Activated CD4-positive, alpha-beta T cell treated with anti-CD3 and anti-CD28 coated beads for 36 hours (primary cell): Measurements from ENCODE around the gene TMEM92. TPM values are rescaled to one million over a fixed set of nuclear protein-coding genes. Genes with fewer than 3 reads are reported as not detected.
"Not testable (repeated sequence)": the region's sequence is repeated elsewhere in the genome, so short reads cannot be mapped to it uniquely, and the experiment has no call there.

Source experiments
- ATAC-seq: fragments of 200-7000 bp; cut with Tn5 transposase; one replicate; pipeline ENCODE4 v1.10.0; 2021; ENCODE audit warnings: mild to moderate bottlenecking, moderate library complexity
- CTCF ChIA-PET: fragments of 350-600 bp; sonication (Branson Sonifier 250); formaldehyde crosslinking; loops from one replicate; lab custom pipeline; 2021; ENCODE audit warnings: antibody characterized with exemption; lab: Charles Lee
- POLR2A ChIA-PET: fragments of 350-600 bp; sonication (Branson Sonifier 250); formaldehyde crosslinking; loops from one replicate; lab custom pipeline; 2021; ENCODE audit warnings: antibody characterized with exemption, inconsistent platforms; lab: Charles Lee
- DNase-seq: peaks from one replicate; pipeline ENCODE4 v3.0.0-alpha.2; 2020
- H3K27ac Mint-ChIP-seq: one replicate; pipeline ENCODE4 v1.8.0; 2021; ENCODE audit warnings: mixed read lengths
- H3K27me3 Mint-ChIP-seq: one replicate; pipeline ENCODE4 v1.8.0; 2021; ENCODE audit warnings: mixed read lengths
- H3K36me3 Mint-ChIP-seq: one replicate; pipeline ENCODE4 v1.8.0; 2021; ENCODE audit warnings: low read depth, mixed read lengths
- H3K4me1 Mint-ChIP-seq: one replicate; pipeline ENCODE4 v1.8.0; 2021; ENCODE audit warnings: mixed read lengths
- H3K4me3 Mint-ChIP-seq: one replicate; pipeline ENCODE4 v1.8.0; 2021; ENCODE audit warnings: mild to moderate bottlenecking, moderate library complexity, mixed read lengths
- H3K9me3 Mint-ChIP-seq: one replicate; pipeline ENCODE4 v1.8.0; 2021; ENCODE audit warnings: low read depth, mixed read lengths
- intact Hi-C, 2 experiments: fragments of 100-400 bp; cut with DNase I in 1 of 2; cut with micrococcal nuclease in 1 of 2; formaldehyde crosslinking; loops; one replicate each; pipeline versions ENCODE4 v1.14.2 to v1.15.1; 2022 to 2024; cut with DNase I, micrococcal nuclease
- total RNA-seq, 2 experiments: library from RNA; stranded (reverse); gene quantifications; one replicate each; pipeline ENCODE4 v1.2.3, GENCODE V29; 2021

Gene TMEM92
- total RNA-seq, 2 experiments from 2014 or later: 0.23 TPM

DNA sequence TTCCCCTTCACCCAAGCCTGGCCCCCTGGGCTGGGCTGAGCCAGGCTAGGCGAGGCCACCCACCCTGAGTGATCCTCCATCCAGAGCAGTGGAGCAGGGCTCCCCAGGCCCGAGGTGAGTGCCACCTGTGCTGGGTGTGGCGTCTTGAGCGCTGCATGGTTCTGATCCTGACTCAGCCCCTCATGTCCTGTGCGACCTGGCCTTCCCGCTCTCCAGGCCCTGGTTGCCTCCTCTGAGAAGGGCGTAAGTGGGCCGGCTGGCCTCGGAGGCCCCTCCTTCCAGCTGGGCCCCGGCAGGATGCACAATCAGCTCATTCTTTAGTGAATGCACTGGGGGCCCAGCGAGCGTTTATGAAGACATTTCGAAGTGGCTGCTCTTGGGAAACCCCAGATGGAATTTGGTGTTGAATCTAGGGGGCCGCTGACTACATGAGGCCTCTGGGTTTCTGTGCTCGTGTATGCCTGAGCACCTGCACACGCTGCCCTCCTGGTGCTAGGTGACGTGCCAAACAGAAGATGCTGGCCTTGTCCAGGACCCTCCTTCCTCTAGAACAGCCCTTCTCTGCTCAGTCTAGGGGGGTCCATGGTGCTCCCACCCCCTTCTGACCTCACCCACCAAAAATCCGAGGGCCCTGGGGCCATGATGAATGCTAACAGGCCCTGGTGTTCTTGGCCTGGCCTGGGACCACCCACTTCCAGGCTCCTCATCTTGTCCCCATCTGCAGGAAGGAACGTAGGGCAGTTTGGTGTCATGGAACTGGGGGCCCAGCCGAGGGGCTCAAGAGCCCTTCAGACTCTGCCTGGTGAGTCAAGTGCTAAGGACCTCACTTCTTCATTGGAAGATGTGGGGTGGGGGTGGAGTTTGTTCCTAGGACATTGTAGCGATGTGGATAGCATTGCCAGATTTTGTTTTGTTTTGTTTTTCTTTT lies 3.6 kb upstream of the TMEM92 start:
- intact Hi-C loops: loop anchor here in 1 of 2 experiments (1.0 to 2.0 kb wide), 2 partner anchors 26 to 69 kb away; partner anchors contain the start of gene COL1A1
- Mint-ChIP-seq H3K4me1 (peaks cover 5% of the 10 kb centered on the region), H3K27me3 (peaks cover 24% of the 10 kb centered on the region), H3K36me3 (no peaks in the 10 kb centered on the region), H3K9me3 (no peaks in the 10 kb centered on the region), H3K27ac (no peak overlapping the region), H3K4me3 (no peak overlapping the region)
- peak; percentile 7 for ATAC-seq
- ChIA-PET CTCF (interaction anchor here (0.6 to 3.7 kb wide), 15 partner anchors 11 to 238 kb away, joined by 3 to 29 read pairs (median 4); partner anchors contain the start of gene COL1A1), POLR2A (no interaction called here)
- DNase-seq: peak; percentile 2

DNA sequence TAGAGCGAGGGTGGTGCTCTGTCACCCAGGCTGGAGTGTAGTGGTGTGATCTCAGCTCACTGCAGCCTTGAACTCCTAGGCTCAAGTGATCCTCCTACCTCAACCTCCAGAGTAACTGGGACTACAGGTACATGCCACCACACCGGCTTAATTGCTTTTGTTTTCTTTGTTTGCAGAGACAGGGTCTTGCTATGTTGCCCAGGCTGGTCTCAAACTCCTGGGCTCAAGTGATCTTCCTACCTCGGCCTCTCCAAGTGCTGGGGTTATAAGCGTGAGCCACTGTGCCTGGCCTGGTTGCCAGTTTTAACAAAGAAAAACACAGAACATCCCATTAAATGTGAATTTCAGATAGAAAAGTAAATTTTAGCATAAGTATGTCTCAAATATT lies 2.9 kb upstream of the TMEM92 start:
- H3K9me3 Mint-ChIP-seq, POLR2A ChIA-PET, ATAC-seq, H3K27ac Mint-ChIP-seq, H3K4me3 Mint-ChIP-seq, H3K4me1 Mint-ChIP-seq, H3K36me3 Mint-ChIP-seq: not testable (repeated sequence)
- peak; percentile 1 for DNase-seq
- intact Hi-C loops: loop anchor here in 1 of 2 experiments (2.0 kb wide), 1 partner anchor 25 kb away; no protein-coding TSS in a partner anchor
- H3K27me3 Mint-ChIP-seq: peaks cover 25% of the 10 kb centered on the region
- CTCF ChIA-PET: interaction anchor here (0.6 to 1.7 kb wide), 15 partner anchors 10 to 178 kb away, joined by 3 to 11 read pairs (median 4); partner anchors contain the start of gene COL1A1

DNA sequence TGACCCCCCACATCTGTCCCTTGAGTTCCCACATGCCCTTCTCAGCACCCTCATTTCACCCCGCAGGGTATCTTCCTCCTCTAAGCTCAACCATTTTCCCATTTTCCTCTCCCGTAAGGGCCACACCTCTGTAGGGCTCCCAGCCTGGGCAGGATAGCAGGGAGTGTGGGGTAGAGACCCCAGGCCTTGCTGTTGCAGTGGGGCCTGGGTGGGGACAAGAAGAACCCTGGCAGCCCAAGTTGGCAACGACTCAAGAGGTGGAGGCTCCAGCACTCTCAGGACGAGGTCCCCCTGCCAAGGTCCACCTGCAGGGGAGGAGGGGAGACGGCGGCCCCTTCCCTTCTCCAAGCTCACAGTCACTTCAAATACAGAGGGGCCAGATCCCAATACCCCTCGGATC lies 2.0 kb upstream of the TMEM92 start:
- Mint-ChIP-seq H3K27me3 (peaks cover 33% of the 10 kb centered on the region), H3K27ac (no peak overlapping the region), H3K36me3 (no peaks in the 10 kb centered on the region), H3K4me1 (peaks cover 5% of the 10 kb centered on the region), H3K4me3 (peak overlapping the region; percentile 54), H3K9me3 (no peaks in the 10 kb centered on the region)
- ATAC-seq: no peak
- DNase-seq: no peak
- ChIA-PET CTCF (interaction anchor here (0.8 to 1.9 kb wide), 15 partner anchors 9 to 178 kb away, joined by 3 to 11 read pairs (median 4); partner anchors contain the start of gene COL1A1), POLR2A (no interaction called here)
- intact Hi-C loops: loop anchor here in 1 of 2 experiments (2.0 kb wide), 1 partner anchor 177 kb away; the partner anchor contains the start of gene PDK2

DNA sequence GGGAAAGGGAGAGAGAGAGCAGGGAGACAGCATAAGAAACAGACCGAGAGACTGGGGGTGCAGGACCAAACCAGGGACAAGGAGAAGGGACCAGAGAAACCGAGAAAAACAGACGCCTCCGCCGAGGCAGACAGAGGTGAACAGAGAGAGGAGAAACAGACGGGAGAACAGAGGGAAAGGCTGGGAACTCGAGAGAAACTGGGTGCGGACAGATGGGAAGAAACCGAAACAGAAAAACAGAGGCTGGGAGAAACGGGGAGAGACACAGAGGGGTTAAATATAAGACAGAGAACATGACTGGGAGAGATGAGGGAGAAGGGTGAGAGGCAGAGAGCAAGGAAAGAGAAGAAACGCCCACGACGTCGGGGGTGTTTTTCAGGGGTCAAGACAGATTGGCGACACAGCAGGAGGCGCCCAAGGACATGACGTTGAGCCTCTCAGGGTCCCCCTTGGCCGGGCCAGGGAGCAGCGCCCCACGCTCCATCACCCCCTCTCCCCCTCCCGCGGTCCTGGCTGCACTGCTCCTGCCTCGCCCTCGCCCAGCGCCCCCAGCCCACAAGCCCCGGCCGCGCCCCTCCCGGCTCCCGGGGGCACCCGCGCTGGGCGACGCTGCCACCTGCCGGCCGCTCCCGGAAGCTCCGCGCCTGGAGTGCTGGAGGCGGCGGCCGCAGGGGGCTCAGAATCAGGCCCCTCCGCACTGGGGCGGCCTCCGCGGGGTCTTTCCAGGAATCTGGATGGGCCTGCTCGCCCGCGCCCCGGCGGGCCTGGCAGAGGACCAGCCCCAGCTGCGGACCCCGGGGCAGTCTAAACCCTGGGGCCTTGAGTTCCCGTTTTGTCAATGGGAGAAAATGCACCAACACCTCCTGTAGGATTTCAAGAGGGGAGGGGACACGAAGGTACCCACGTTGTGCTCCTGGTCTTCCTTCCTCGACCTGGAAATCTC lies 1.3 kb upstream of the TMEM92 start:
- H3K36me3 Mint-ChIP-seq: no peaks in the 10 kb centered on the region
- peaks cover 5% of the 10 kb centered on the region for H3K4me1 Mint-ChIP-seq
- DNase-seq: peak; percentile 74
- peak; percentile 42 for ATAC-seq
- H3K27ac Mint-ChIP-seq: no peak overlapping the region
- ChIA-PET POLR2A (no interaction called here), CTCF (interaction anchor here (0.6 to 6.1 kb wide), 16 partner anchors 10 to 199 kb away, joined by 3 to 50 read pairs (median 5); partner anchors contain the start of gene COL1A1)
- H3K27me3 Mint-ChIP-seq: peaks cover 39% of the 10 kb centered on the region
- intact Hi-C loops: loop anchor here (1.0 to 2.0 kb wide), 3 partner anchors 24 to 178 kb away; partner anchors contain the start of gene PDK2 (in 1 of the 2)
- no peaks in the 10 kb centered on the region for H3K9me3 Mint-ChIP-seq
- H3K4me3 Mint-ChIP-seq: peak overlapping the region; percentile 54

DNA sequence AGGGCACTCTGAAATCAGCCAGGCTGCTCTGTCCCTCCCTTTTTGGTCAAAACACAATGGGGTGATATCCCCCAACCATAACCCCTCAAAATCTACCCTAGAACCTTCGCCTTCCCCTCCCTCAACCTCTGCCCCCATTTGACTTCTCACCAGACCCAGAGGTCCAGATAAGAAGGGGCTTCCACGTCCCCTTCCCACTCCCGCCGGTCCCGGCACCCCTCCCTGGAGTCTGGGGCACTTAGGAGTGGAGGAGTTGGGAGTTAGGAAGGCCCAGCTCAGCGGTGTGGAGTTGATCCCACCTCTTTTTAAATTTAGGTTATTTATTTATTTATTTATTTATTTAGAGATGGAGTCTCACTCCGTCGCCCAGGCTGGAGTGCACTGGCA lies 619 bp upstream of the TMEM92 start:
- ChIA-PET POLR2A (no interaction called here), CTCF (interaction anchor here (0.6 to 6.1 kb wide), 16 partner anchors 9 to 1861 kb away, joined by 3 to 50 read pairs (median 4); partner anchors contain the start of gene COL1A1)
- intact Hi-C loops: loop anchor here (1.0 to 2.0 kb wide), 3 partner anchors 24 to 179 kb away; partner anchors contain the start of gene PDK2 (in 1 of the 2)
- H3K27ac Mint-ChIP-seq: no peak overlapping the region
- H3K4me1 Mint-ChIP-seq: peaks cover 5% of the 10 kb centered on the region
- peaks cover 44% of the 10 kb centered on the region for H3K27me3 Mint-ChIP-seq
- ATAC-seq (no peak), DNase-seq (peak; percentile 2)
- H3K4me3 Mint-ChIP-seq: no peak overlapping the region
- H3K36me3 Mint-ChIP-seq: no peaks in the 10 kb centered on the region
- H3K9me3 Mint-ChIP-seq: no peaks in the 10 kb centered on the region

DNA sequence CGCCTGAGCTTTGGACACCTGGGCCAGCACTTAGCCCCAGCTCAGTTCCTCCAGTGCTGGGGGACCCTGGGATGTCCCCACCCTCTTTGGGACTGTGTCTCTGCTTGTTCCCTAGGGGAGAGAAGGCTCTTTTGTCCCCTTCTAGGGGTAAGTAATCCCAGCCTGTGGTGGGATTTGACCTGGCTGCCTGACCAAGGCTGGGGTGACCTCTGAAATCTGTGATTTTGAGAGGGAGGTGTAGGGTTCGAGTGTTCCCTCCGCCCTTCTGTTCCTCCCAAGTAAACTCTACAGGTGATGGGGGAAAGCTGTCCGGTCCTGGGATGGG lies 593 bp downstream of the TMEM92 start:
- H3K9me3 Mint-ChIP-seq: no peaks in the 10 kb centered on the region
- CTCF ChIA-PET: interaction anchor here (0.7 to 6.1 kb wide), 15 partner anchors 9 to 177 kb away, joined by 3 to 50 read pairs (median 5); partner anchors contain the start of gene COL1A1
- no peak overlapping the region for H3K27ac Mint-ChIP-seq
- DNase-seq (peak; percentile 3), ATAC-seq (no peak)
- H3K4me3 Mint-ChIP-seq: no peak overlapping the region
- peaks cover 5% of the 10 kb centered on the region for H3K4me1 Mint-ChIP-seq
- POLR2A ChIA-PET: no interaction called here
- intact Hi-C loops: no loop called here
- peaks cover 47% of the 10 kb centered on the region for H3K27me3 Mint-ChIP-seq
- no peaks in the 10 kb centered on the region for H3K36me3 Mint-ChIP-seq

DNA sequence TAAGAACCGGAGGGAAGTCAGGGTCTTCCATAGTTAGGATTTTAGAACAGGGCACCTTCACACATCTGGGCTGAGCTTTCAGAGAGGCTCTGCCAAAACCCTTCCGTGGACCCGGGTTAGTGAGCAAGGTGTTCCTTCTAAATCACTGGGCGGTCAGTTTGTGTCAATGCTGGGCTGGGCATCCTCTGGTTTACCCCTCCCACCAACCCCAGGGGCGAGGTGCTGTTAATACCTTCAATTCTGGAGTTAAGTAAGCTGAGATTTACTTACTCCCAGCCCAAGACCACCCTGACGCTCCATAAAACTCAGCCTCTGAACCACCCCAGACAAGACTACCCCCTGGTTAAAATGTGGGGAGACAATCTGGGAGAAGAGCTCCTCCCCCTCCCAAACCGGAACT lies 1.0 kb downstream of the TMEM92 start:
- peaks cover 5% of the 10 kb centered on the region for H3K4me1 Mint-ChIP-seq
- H3K27me3 Mint-ChIP-seq: peaks cover 47% of the 10 kb centered on the region
- intact Hi-C loops: no loop called here
- ChIA-PET CTCF (interaction anchor here (0.9 to 6.1 kb wide), 6 partner anchors 23 to 158 kb away, joined by 3 to 50 read pairs (median 4); partner anchors contain the start of gene COL1A1), POLR2A (no interaction called here)
- no peak overlapping the region for H3K27ac Mint-ChIP-seq
- no peak for ATAC-seq
- DNase-seq: no peak
- no peak overlapping the region for H3K4me3 Mint-ChIP-seq
- H3K9me3 Mint-ChIP-seq: no peaks in the 10 kb centered on the region
- no peaks in the 10 kb centered on the region for H3K36me3 Mint-ChIP-seq

DNA sequence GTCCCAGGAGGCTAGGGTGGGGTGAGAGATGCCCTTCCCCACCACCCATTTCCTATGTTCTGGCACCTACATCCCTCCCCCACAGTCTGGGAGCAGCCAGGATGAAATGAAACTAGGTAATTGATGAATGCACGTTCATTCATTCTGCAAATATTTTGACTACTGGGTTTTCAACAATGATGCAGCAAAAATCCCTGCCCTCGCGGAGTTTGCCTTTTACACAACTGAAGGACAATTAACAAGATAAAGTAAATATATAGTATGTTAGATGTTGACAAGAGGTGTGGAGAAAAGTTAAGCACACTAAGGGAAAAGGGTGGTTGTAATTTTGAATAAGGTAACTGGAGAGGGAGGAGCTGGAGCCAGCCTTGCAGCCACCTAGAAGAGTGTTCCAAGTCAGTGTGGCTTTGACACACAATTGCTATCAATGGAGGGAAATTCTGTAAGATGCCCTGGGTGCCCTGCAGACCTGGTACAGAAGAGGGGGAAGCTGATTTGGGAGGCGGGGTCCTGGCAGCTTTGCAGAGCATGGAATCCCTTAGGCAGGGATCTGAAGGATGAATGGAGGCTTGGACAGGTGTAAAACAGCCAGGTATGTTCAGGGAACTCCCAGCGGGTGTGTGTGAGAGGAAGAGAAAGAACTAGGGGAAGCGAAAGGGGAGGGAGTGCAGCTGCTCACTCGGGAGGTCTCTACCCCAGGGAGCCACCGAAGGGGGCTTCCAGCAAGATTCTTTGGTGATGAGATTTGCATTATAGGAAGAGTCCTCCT lies 2.5 kb downstream of the TMEM92 start:
- peaks cover 48% of the 10 kb centered on the region for H3K27me3 Mint-ChIP-seq
- POLR2A ChIA-PET: no interaction called here
- CTCF ChIA-PET: interaction anchor here (1.0 to 6.1 kb wide), 3 partner anchors 32 to 76 kb away, joined by 3 to 50 read pairs (median 3); partner anchors contain the start of gene COL1A1
- DNase-seq (no peak), ATAC-seq (no peak)
- peaks cover 5% of the 10 kb centered on the region for H3K4me1 Mint-ChIP-seq
- no peaks in the 10 kb centered on the region for H3K36me3 Mint-ChIP-seq
- H3K4me3 Mint-ChIP-seq: no peak overlapping the region
- intact Hi-C loops: no loop called here
- no peak overlapping the region for H3K27ac Mint-ChIP-seq
- H3K9me3 Mint-ChIP-seq: no peaks in the 10 kb centered on the region

DNA sequence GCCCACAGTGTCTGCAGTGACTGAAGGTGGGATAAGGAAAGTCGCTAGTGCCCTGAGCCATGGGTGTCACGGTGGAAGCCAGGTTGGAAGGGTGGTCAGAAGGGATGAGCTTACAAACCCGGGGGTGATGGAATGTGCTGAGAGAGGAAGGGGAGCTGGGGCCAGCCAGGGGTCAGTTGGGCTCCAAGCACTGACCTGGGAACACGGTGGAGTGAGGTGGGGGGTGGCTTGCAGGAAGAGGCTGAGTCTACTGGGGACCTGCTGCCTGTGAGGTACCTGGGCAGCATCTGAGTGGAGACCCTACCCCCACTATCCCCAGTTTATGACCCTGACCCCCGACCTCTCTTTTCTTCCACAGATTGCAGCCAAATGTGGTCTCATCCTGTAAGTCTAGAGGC lies 3.1 kb downstream of the TMEM92 start:
- no peak for ATAC-seq
- no peak overlapping the region for H3K4me3 Mint-ChIP-seq
- CTCF ChIA-PET: interaction anchor here (1.0 to 6.1 kb wide), 3 partner anchors 32 to 76 kb away, joined by 3 to 50 read pairs (median 3); partner anchors contain the start of gene COL1A1
- H3K36me3 Mint-ChIP-seq: no peaks in the 10 kb centered on the region
- no peak for DNase-seq
- intact Hi-C loops: no loop called here
- peaks cover 50% of the 10 kb centered on the region for H3K27me3 Mint-ChIP-seq
- no peaks in the 10 kb centered on the region for H3K9me3 Mint-ChIP-seq
- H3K27ac Mint-ChIP-seq: no peak overlapping the region
- POLR2A ChIA-PET: no interaction called here
- H3K4me1 Mint-ChIP-seq: peaks cover 5% of the 10 kb centered on the region

DNA sequence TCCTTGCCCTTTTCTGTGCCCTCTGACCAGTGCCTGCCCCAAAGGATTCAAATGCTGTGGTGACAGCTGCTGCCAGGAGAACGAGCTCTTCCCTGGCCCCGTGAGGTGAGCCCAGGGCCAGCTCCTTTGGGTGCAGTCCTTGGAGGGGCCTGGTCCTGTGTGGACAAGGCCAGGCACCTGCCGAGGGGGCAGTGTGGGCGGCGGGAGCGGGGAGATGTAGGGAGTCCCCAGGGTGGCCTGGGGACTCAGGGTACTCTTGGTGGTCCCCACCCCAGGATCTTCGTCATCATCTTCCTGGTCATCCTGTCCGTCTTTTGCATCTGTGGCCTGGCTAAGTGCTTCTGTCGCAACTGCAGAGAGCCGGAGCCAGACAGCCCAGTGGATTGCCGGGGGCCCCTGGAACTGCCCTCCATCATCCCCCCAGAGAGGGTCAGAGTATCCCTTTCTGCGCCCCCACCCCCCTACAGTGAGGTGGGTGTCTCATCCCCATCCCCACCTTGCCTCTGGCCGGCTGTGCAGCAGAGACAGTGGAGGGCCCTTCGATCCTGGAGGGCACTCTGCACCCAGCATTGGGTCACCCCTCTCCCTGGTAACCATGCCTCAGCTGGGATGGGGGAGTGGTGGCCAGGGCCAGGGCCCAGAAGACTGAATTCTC lies 4.4 kb downstream of the TMEM92 start:
- Mint-ChIP-seq H3K36me3 (no peaks in the 10 kb centered on the region), H3K4me3 (no peak overlapping the region), H3K9me3 (no peaks in the 10 kb centered on the region), H3K27me3 (peaks cover 42% of the 10 kb centered on the region), H3K4me1 (peaks cover 9% of the 10 kb centered on the region), H3K27ac (no peak overlapping the region)
- DNase-seq (no peak), ATAC-seq (no peak)
- intact Hi-C loops: no loop called here
- CTCF ChIA-PET: interaction anchor here (0.6 to 6.1 kb wide), 4 partner anchors 16 to 79 kb away, joined by 3 to 50 read pairs (median 3); partner anchors contain the start of gene COL1A1
- POLR2A ChIA-PET: no interaction called here
